NCI-H146 treated with DMSO at 0.1 percent for 48 hours (cell line): ENCODE results near the gene NR2F6.

ENCODE experiments used
- DNase-seq: peaks from one replicate; lab custom pipeline; 2025; ENCODE audit not compliant: unreplicated experiment; lab: John Stamatoyannopoulos, UW

NR2F6 gene

GRCh38 chr19:17240062-17240752 lies 5.5 kb downstream of the NR2F6 start:
- DNase-seq, result no peak

- DNase-seq, result no peak
Observed at GRCh38 chr19:17237747-17238706, 7.7 kb downstream of the NR2F6 start.

GRCh38 chr19:17236811-17237543 lies 8.7 kb downstream of the NR2F6 start:
- DNase-seq, result no peak

GRCh38 chr19:17235971-17236777 lies 9.5 kb downstream of the NR2F6 start:
- DNase-seq, result no peak

GRCh38 chr19:17235300-17235970 lies 10.3 kb downstream of the NR2F6 start:
- no peak for DNase-seq

GRCh38 chr19:17234911-17235299 lies 10.8 kb downstream of the NR2F6 start:
- DNase-seq, result no peak

GRCh38 chr19:17232258-17232657 lies 13.5 kb downstream of the NR2F6 start:
- DNase-seq, result no peak

- no peak for DNase-seq
Observed at GRCh38 chr19:17229890-17230289, 15.8 kb downstream of the NR2F6 start.

- no peak for DNase-seq
Observed at GRCh38 chr19:17227798-17228367, 17.8 kb downstream of the NR2F6 start.

- DNase-seq, result peak; percentile 98
Observed at GRCh38 chr19:17226002-17226933, 19.5 kb downstream of the NR2F6 start, which contains the start of gene OCEL1. Gene OCEL1, plus strand, starts transcription at chr19:17226226. Its CDS starts 22 bp downstream, at chr19:17226248.

- DNase-seq, result no peak
Observed at GRCh38 chr19:17225053-17225452, 20.7 kb downstream of the NR2F6 start.

- DNase-seq, result no peak
Observed at GRCh38 chr19:17220207-17220758, 25.4 kb downstream of the NR2F6 start.

GRCh38 chr19:17219286-17219685 lies 26.4 kb downstream of the NR2F6 start:
- no peak for DNase-seq

- DNase-seq, result no peak
Observed at GRCh38 chr19:17216058-17216670, 29.6 kb downstream of the NR2F6 start.

GRCh38 chr19:17215127-17215971 lies 30.4 kb downstream of the NR2F6 start, which contains the start of gene USE1:
Gene USE1, plus strand, starts transcription at chr19:17215357. Its CDS starts 49 bp downstream, at chr19:17215406.
- peak; percentile 91 for DNase-seq

GRCh38 chr19:17214508-17215126 lies 31.1 kb downstream of the NR2F6 start:
- peak; percentile 49 for DNase-seq
